Aorta (tissue), 5 donors: ENCODE data around the gene LILRA5. TPM values are rescaled to one million over a fixed set of nuclear protein-coding genes. Genes with fewer than 3 reads are reported as not detected.
"Not testable (repeated sequence)": the region's sequence is repeated elsewhere in the genome, so short reads cannot be mapped to it uniquely, and the experiment has no call there.

Experiments
- ATAC-seq: fragments of 200-7000 bp; cut with Tn5 transposase; one replicate; pipeline ENCODE4 v1.9.1; 2022; ENCODE audit warnings: moderate library complexity; ENCODE audit not compliant: low FRiP score
- DNase-seq, 2 donors: peaks; one replicate each; pipeline ENCODE4 v3.0.0-alpha.2; 2020
- H3K27ac ChIP-seq, 2 donors: one replicate each; pipeline ENCODE4 v1.5.1; 2013; ENCODE audit warnings: low read length in 2 of 2, mild to moderate bottlenecking in 2 of 2, moderate library complexity in 2 of 2, control low read depth in 1 of 2, inconsistent platforms in 1 of 2, low read depth in 1 of 2
- H3K27me3 ChIP-seq, 2 donors: one replicate each; pipeline ENCODE4 v1.6.1; 2013; ENCODE audit warnings: control low read depth in 1 of 2, low read length in 1 of 2, mild to moderate bottlenecking in 1 of 2, moderate library complexity in 1 of 2; ENCODE audit not compliant: insufficient read depth in 2 of 2, control insufficient read depth in 1 of 2
- H3K36me3 ChIP-seq, 2 donors: one replicate each; pipeline ENCODE4 v1.6.1; 2013; ENCODE audit warnings: control low read depth in 1 of 2, low read length in 1 of 2, mild to moderate bottlenecking in 1 of 2; ENCODE audit not compliant: insufficient read depth in 2 of 2, control insufficient read depth in 1 of 2
- H3K4me1 ChIP-seq, 2 donors: one replicate each; pipeline ENCODE4 v1.6.1; 2013; ENCODE audit warnings: low read length in 2 of 2, control low read depth in 1 of 2, mild to moderate bottlenecking in 1 of 2, moderate library complexity in 1 of 2; ENCODE audit not compliant: insufficient read depth in 2 of 2, control insufficient read depth in 1 of 2
- H3K4me3 ChIP-seq, 2 donors: one replicate each; pipeline ENCODE4 v1.5.1; 2013; ENCODE audit warnings: low read length in 2 of 2, control low read depth in 1 of 2, mild to moderate bottlenecking in 1 of 2
- H3K9me3 ChIP-seq: one replicate; pipeline ENCODE4 v1.6.1; 2013; ENCODE audit warnings: mild to moderate bottlenecking, low read length; ENCODE audit not compliant: control insufficient read depth
- WGBS, 2 donors: extraction: QIAGEN DNeasy Blood & Tissue Kit; methylation state at CpG; one replicate each; pipeline ENCODE4 v1.1.7; 2013; 5-methylcytosine and 5-hydroxymethylcytosine counted together
- intact Hi-C, 2 donors: fragments of 100-400 bp; cut with DNase I; formaldehyde crosslinking; loops; one replicate each; pipeline versions ENCODE4 v1.14.2 to v1.15.0; 2022
- polyA plus RNA-seq, 2 donors: library from polyadenylated mRNA; stranded (reverse); fragments of 200-250 nt; gene quantifications; one replicate each; pipeline ENCODE4 v1.2.3, GENCODE V29; 2013
- total RNA-seq, 2 donors: library from RNA; stranded (reverse); fragmentation: NEBNext Ultra II Directional; extraction: Animal tissue kit (Norgen Biotek cat#: 25700); gene quantifications; one replicate each; pipeline ENCODE4 v1.2.1, GENCODE V29; 2021
- donor health status: healthy with polysubstance abuse.
- donor health status: Bipolar disorder and iron deficiency.
- donor health status: DM: no; HTN: no; CAD: no.
- donor health status: DM: no; HTN: no; CAD: no.
- donor health status: DM: yes; HTN: yes; CAD: no.

LILRA5 gene
- total and polyA plus RNA-seq, 4 donors: 1.7 to 10.8 (median 4.5) TPM

- intact Hi-C loops: no loop called here
- Histone ChIP-seq H3K9me3 (no peaks in the 10 kb centered on the region), H3K36me3 (no peaks in the 10 kb centered on the region), H3K27me3 (no peaks in the 10 kb centered on the region), H3K27ac (no peak overlapping the region), H3K4me3 (no peak overlapping the region), H3K4me1 (no peaks in the 10 kb centered on the region)
- 70 to 72% methylated on average over 5 of the region's 5 CpGs for WGBS, 2 donors
- ATAC-seq (no peak), DNase-seq (no peak)
Measured at GRCh38 chr19:54325631-54326030, 12.7 kb upstream of the LILRA5 start.

GRCh38 chr19:54325194-54325621 lies 12.2 kb upstream of the LILRA5 start:
- Histone ChIP-seq H3K9me3 (no peaks in the 10 kb centered on the region), H3K4me3 (no peak overlapping the region), H3K4me1 (no peaks in the 10 kb centered on the region), H3K36me3 (no peaks in the 10 kb centered on the region), H3K27ac (no peak overlapping the region), H3K27me3 (no peaks in the 10 kb centered on the region)
- intact Hi-C loops: no loop called here
- DNase-seq: no peak
- WGBS, 2 donors: 3 to 5% methylated on average over 4 of the region's 4 CpGs
- ATAC-seq: no peak

GRCh38 chr19:54324071-54324470 lies 11.1 kb upstream of the LILRA5 start:
- Histone ChIP-seq H3K27me3 (no peaks in the 10 kb centered on the region), H3K9me3 (no peaks in the 10 kb centered on the region), H3K4me3 (no peak overlapping the region), H3K4me1 (no peaks in the 10 kb centered on the region), H3K27ac (no peak overlapping the region), H3K36me3 (no peaks in the 10 kb centered on the region)
- intact Hi-C loops: no loop called here
- WGBS, 2 donors: 13 to 14% methylated on average over 3 of the region's 3 CpGs
- no peak for DNase-seq
- no peak for ATAC-seq

- DNase-seq, H3K4me3 ChIP-seq: not testable (repeated sequence)
- 19% methylated on average over 10 of the region's 13 CpGs; no CpG with 5 or more reads in 1 of the 2 donors for WGBS, 2 donors
Measured at GRCh38 chr19:54322934-54323333, 10.0 kb upstream of the LILRA5 start.

GRCh38 chr19:54322295-54322694 lies 9.3 kb upstream of the LILRA5 start:
- H3K27me3 ChIP-seq, H3K4me3 ChIP-seq, H3K9me3 ChIP-seq, ATAC-seq, H3K4me1 ChIP-seq, intact Hi-C loops, H3K36me3 ChIP-seq, H3K27ac ChIP-seq, DNase-seq: not testable (repeated sequence)
- 88 to 91% methylated on average over 11 of the region's 13 CpGs for WGBS, 2 donors

More at GRCh38 chr19:54322934-54323333, 10.0 kb upstream of the LILRA5 start:
- ATAC-seq, H3K27ac ChIP-seq, H3K27me3 ChIP-seq, H3K36me3 ChIP-seq, intact Hi-C loops, H3K4me1 ChIP-seq, H3K9me3 ChIP-seq: not testable (repeated sequence)

GRCh38 chr19:54319892-54320670 lies 7.1 kb upstream of the LILRA5 start:
- ATAC-seq (no peak), DNase-seq (no peak)
- Histone ChIP-seq H3K36me3 (no peaks in the 10 kb centered on the region), H3K27me3 (no peaks in the 10 kb centered on the region), H3K9me3 (no peaks in the 10 kb centered on the region), H3K4me3 (no peak overlapping the region), H3K27ac (no peak overlapping the region), H3K4me1 (no peaks in the 10 kb centered on the region)
- WGBS, 2 donors: 83 to 86% methylated on average over 14 of the region's 14 CpGs
- intact Hi-C loops: no loop called here

- H3K4me1 ChIP-seq: no peaks in the 10 kb centered on the region
- no peak for DNase-seq
- intact Hi-C loops: no loop called here
- ATAC-seq: no peak
- no peaks in the 10 kb centered on the region for H3K36me3 ChIP-seq
- WGBS, 2 donors: 78 to 84% methylated on average over 7 of the region's 7 CpGs
- no peaks in the 10 kb centered on the region for H3K27me3 ChIP-seq
- H3K9me3 ChIP-seq: no peaks in the 10 kb centered on the region
- no peak overlapping the region for H3K4me3 ChIP-seq
- no peak overlapping the region for H3K27ac ChIP-seq
Measured at GRCh38 chr19:54319049-54319448, 6.1 kb upstream of the LILRA5 start.

GRCh38 chr19:54317965-54318240 lies 4.9 kb upstream of the LILRA5 start:
- ATAC-seq: no peak
- Histone ChIP-seq H3K4me3 (no peak overlapping the region), H3K9me3 (no peaks in the 10 kb centered on the region), H3K27ac (no peak overlapping the region), H3K36me3 (no peaks in the 10 kb centered on the region), H3K27me3 (no peaks in the 10 kb centered on the region), H3K4me1 (no peaks in the 10 kb centered on the region)
- 86 to 92% methylated on average over 9 of the region's 9 CpGs for WGBS, 2 donors
- DNase-seq: no peak
- intact Hi-C loops: no loop called here

GRCh38 chr19:54317108-54317964 lies 4.4 kb upstream of the LILRA5 start:
- Histone ChIP-seq H3K9me3 (no peaks in the 10 kb centered on the region), H3K27ac (no peak overlapping the region), H3K4me1 (no peaks in the 10 kb centered on the region), H3K36me3 (no peaks in the 10 kb centered on the region), H3K4me3 (no peak overlapping the region), H3K27me3 (no peaks in the 10 kb centered on the region)
- WGBS, 2 donors: 74 to 75% methylated on average over 27 to 29 of the region's 29 CpGs
- DNase-seq (no peak), ATAC-seq (no peak)
- intact Hi-C loops: no loop called here
